K562 (cell line): Measurements from ENCODE around the gene MARCHF3. TPM values are rescaled to one million over a fixed set of nuclear protein-coding genes. Genes with fewer than 3 reads are reported as not detected.

ENCODE experiments used
- ATAC-seq: fragments of 200-7000 bp; cut with Tn5 transposase; 3 replicates; pipeline ENCODE4 v1.9.1; 2020; ENCODE audit warnings: moderate library complexity
- BruUV-seq: library from RNA; stranded (reverse); fragments of 400-500 nt; replicated peaks from 2 replicates; lab custom pipeline; 2021; lab: Mats Ljungman, UMichigan
- CTCF ChIA-PET: fragments of 300-600 bp; formaldehyde crosslinking; extraction: SDS; loops from one replicate; lab custom pipeline; 2021; ENCODE audit warnings: low intra/inter-chr PET ratio; lab: Yijun Ruan, JAX
- POLR2A ChIA-PET: fragments of 300-600, 350-650 bp; sonication (Branson Sonifier 250); formaldehyde crosslinking; extraction: SDS; loops from one replicate; lab custom pipeline; 2021; ENCODE audit warnings: antibody characterized with exemption, inconsistent platforms; lab: Yijun Ruan, JAX
- DNase-seq, 4 experiments: peaks; one replicate each; pipeline versions ENCODE4 v3.0.0 to v3.0.0-alpha.2; 2011 to 2018; ENCODE audit warnings: low spot score in 3 of 4, mixed read lengths in 3 of 4; ENCODE audit errors: extremely low read depth in 1 of 4
- FAIRE-seq: peaks from 2 replicates; lab custom pipeline; 2011; peaks lifted over from hg19 to GRCh38; lab: Jason Lieb, UNC
- H2AFZ ChIP-seq: 2 replicates; pipeline ENCODE4 v1.6.0; 2011; ENCODE audit warnings: low read depth, low read length, control low read depth, inconsistent platforms
- H3K27ac ChIP-seq: fragments of 200-600 bp; 3 replicates; pipeline ENCODE4 v1.8.0; 2011; ENCODE audit warnings: low read depth, mild to moderate bottlenecking, control low read depth, inconsistent platforms, low read length, moderate library complexity, mixed read lengths; ENCODE audit errors: extremely low read depth
- H3K27me3 ChIP-seq, 2 experiments: fragments of 300-600 bp in 1 of 2; 2 replicates in 1 of 2; 3 replicates in 1 of 2; pipeline versions ENCODE4 v1.6.0 to v1.8.0; 2011; ENCODE audit warnings: inconsistent platforms in 2 of 2, low read length in 2 of 2, mild to moderate bottlenecking in 1 of 2, mixed read lengths in 1 of 2, moderate library complexity in 1 of 2; ENCODE audit not compliant: control insufficient read depth in 2 of 2, insufficient read depth in 2 of 2
- H3K36me3 ChIP-seq: fragments of 300-600 bp; 3 replicates; pipeline ENCODE4 v1.8.0; 2011; ENCODE audit warnings: mild to moderate bottlenecking, low read length, inconsistent platforms; ENCODE audit not compliant: control insufficient read depth, insufficient read depth
- H3K4me1 ChIP-seq, 2 experiments: fragments of 200-600 bp in 1 of 2; replicated peaks in 1 of 2; 2 replicates in 1 of 2; 3 replicates in 1 of 2; pipeline versions ENCODE4 v1.5.1 to v1.8.0; 2011; ENCODE audit warnings: inconsistent platforms in 2 of 2, low read length in 2 of 2, mild to moderate bottlenecking in 1 of 2, mixed read lengths in 1 of 2, moderate library complexity in 1 of 2; ENCODE audit not compliant: control insufficient read depth in 2 of 2, insufficient read depth in 2 of 2
- H3K4me2 ChIP-seq: 2 replicates; pipeline ENCODE4 v1.6.1; 2011; ENCODE audit warnings: low read length, control low read depth, inconsistent platforms, mixed read lengths; ENCODE audit not compliant: insufficient read depth
- H3K4me3 ChIP-seq: fragments of 200-600 bp; sonication (generic), shearing (Covaris generic); 2 replicates; pipeline ENCODE4 v1.5.1; 2016; ENCODE audit warnings: control low read depth, inconsistent platforms
- H3K79me2 ChIP-seq: fragments of 200-600 bp; 3 replicates; pipeline ENCODE4 v1.8.0; 2011; ENCODE audit warnings: low read length, inconsistent platforms; ENCODE audit not compliant: control insufficient read depth, insufficient read depth
- H3K9ac ChIP-seq, 2 experiments: 2 replicates each; pipeline versions ENCODE4 v1.6.0 to v1.6.1; 2011; ENCODE audit warnings: low read depth in 2 of 2, low read length in 2 of 2, control low read depth in 1 of 2, inconsistent platforms in 1 of 2, mild to moderate bottlenecking in 1 of 2, mixed read lengths in 1 of 2; ENCODE audit not compliant: insufficient read depth in 1 of 2
- H3K9me1 ChIP-seq: one replicate; pipeline ENCODE4 v1.6.0; 2011; ENCODE audit warnings: inconsistent platforms, mild to moderate bottlenecking, low read length, moderate library complexity; ENCODE audit not compliant: control insufficient read depth, insufficient read depth
- H3K9me3 ChIP-seq: replicated peaks from 2 replicates; pipeline ENCODE4 v1.5.1; 2011; ENCODE audit warnings: low read depth, low read length, inconsistent platforms; ENCODE audit not compliant: control insufficient read depth, insufficient read depth
- H4K20me1 ChIP-seq: replicated peaks from 2 replicates; pipeline ENCODE4 v1.6.1; 2011; ENCODE audit warnings: low read length, inconsistent platforms, mixed read lengths; ENCODE audit not compliant: control insufficient read depth, insufficient read depth
- ATF1 ChIP-seq, 2 experiments: fragments of 450-650 bp in 1 of 2; IDR thresholded peaks; 2 replicates each; pipeline ENCODE4 v1.6.1; 2016; ENCODE audit warnings: missing compliant biosample characterization in 1 of 2, missing genetic modification characterization in 1 of 2
- CC2D1A ChIP-seq: fragments of 450-650 bp; IDR thresholded peaks from 2 replicates; pipeline ENCODE4 v1.6.1; 2017; ENCODE audit warnings: mild to moderate bottlenecking
- FOSL1 ChIP-seq: fragments of 200-800 bp; sonication (Bioruptor generic); conservative IDR thresholded peaks from 2 replicates; pipeline ENCODE4 v1.6.1; 2016; ENCODE audit warnings: missing genetic modification characterization, missing compliant biosample characterization
- JUND ChIP-seq, 2 experiments: IDR thresholded peaks; 2 replicates in 1 of 2; 3 replicates in 1 of 2; pipeline ENCODE4 v1.6.1; 2011; ENCODE audit warnings: borderline replicate concordance in 2 of 2, low read depth in 2 of 2, low read length in 2 of 2, improper control_type of control experiment in 1 of 2, missing biosample characterization in 1 of 2, missing genetic modification characterization in 1 of 2, missing genetic modification reagents in 1 of 2
- NEUROD1 ChIP-seq: fragments of 150-350 bp; IDR thresholded peaks from 2 replicates; pipeline ENCODE4 v1.6.1; 2014; ENCODE audit warnings: borderline replicate concordance, low read length, low read depth; ENCODE audit not compliant: partially characterized antibody
- PML ChIP-seq: IDR thresholded peaks from 2 replicates; pipeline ENCODE4 v1.6.1; 2012; ENCODE audit warnings: low read length, inconsistent platforms
- RFX1 ChIP-seq: fragments of 450-650 bp; IDR thresholded peaks from 2 replicates; pipeline ENCODE4 v1.6.1; 2016; ENCODE audit warnings: mild to moderate bottlenecking, moderate library complexity
- ZNF175 ChIP-seq: fragments of 200-800 bp; sonication (Bioruptor generic); IDR thresholded peaks from 2 replicates; pipeline ENCODE4 v1.6.1; 2016; ENCODE audit warnings: low read depth, mild to moderate bottlenecking, missing genetic modification characterization, missing compliant biosample characterization
- ZNF384 ChIP-seq: IDR thresholded peaks from 2 replicates; pipeline ENCODE4 v1.6.1; 2012; ENCODE audit warnings: low read depth, low read length, improper control_type of control experiment
- ZNF785 ChIP-seq: fragments of 250-450 bp; sonication (Bioruptor Pico); IDR thresholded peaks from 2 replicates; pipeline ENCODE4 v1.4.0; 2020; ENCODE audit warnings: mild to moderate bottlenecking
- WGBS: fragments of 100-300 bp; shearing (Covaris generic); methylation state at CpG from one replicate; pipeline ENCODE4 v1.1.6; 2016; ENCODE audit warnings: low coverage, mixed read lengths; ENCODE audit not compliant: insufficient coverage; ENCODE audit errors: missing lambda C conversion rate; 5-methylcytosine and 5-hydroxymethylcytosine counted together
- in situ Hi-C: fragments of 300-500 bp; cut with MboI; formaldehyde crosslinking; loops from 4 replicates; pipeline ENCODE4 v1.15.0; 2018; ENCODE audit warnings: inconsistent platforms, mixed read lengths
- intact Hi-C: fragments of 100-400 bp; cut with micrococcal nuclease; formaldehyde crosslinking; loops from 2 replicates; pipeline ENCODE4 v1.14.2; 2022
- polyA plus RNA-seq, 8 experiments: library from polyadenylated mRNA; depleted of rRNA in 4 of 8; stranded (reverse) in 5 of 8; unstranded in 3 of 8; fragments of >200 nt; fragmentation: Nextera tagmentation in 2 of 8; fragmentation: Illumina TruSeq in 1 of 8; extraction: Ambion mirVana in 2 of 8; extraction: Trizol in 1 of 8; gene quantifications; 2 replicates each; pipeline versions ENCODE4 v1.2.1 to v1.2.3, GENCODE V29; 2011 to 2014; ENCODE audit warnings: inconsistent platforms in 1 of 8, missing spikeins in 1 of 8
- total RNA-seq, 7 experiments: library from RNA; depleted of rRNA in 6 of 7; stranded (reverse); fragments of >200 nt in 6 of 7; fragmentation: Illumina TruSeq in 2 of 7; extraction: Trizol in 2 of 7; gene quantifications; 2 replicates each; pipeline versions ENCODE4 v1.2.1 to v1.2.3, GENCODE V29; 2011 to 2021; ENCODE audit warnings: low replicate concordance in 1 of 7
- TF ChIP-seq, protein P1 (sequence below): sonication (generic); formaldehyde crosslinking; IDR thresholded peaks from 2 replicates; pipeline ENCODE4 v1.8.1; 2023; ENCODE audit warnings: mild to moderate bottlenecking, missing genetic modification reagents
- TF ChIP-seq, protein P2 (sequence below), 2 experiments: fragments of 450-650 bp in 1 of 2; sonication (generic) in 1 of 2; formaldehyde crosslinking in 1 of 2; IDR thresholded peaks in 1 of 2; conservative IDR thresholded peaks in 1 of 2; 2 replicates each; pipeline versions ENCODE4 v1.6.1 to v1.8.1; 2016 to 2023; ENCODE audit warnings: mild to moderate bottlenecking in 2 of 2, moderate library complexity in 2 of 2, inconsistent platforms in 1 of 2, missing genetic modification reagents in 1 of 2
- TF ChIP-seq, protein P3 (sequence below): IDR thresholded peaks from 2 replicates; pipeline ENCODE4 v1.6.1; 2011; ENCODE audit not compliant: insufficient read length; ENCODE audit errors: extremely low read depth
- TF ChIP-seq, protein P4 (sequence below), 2 experiments: fragments of 450-650 bp; conservative IDR thresholded peaks; 2 replicates each; pipeline ENCODE4 v1.6.1; 2017; ENCODE audit warnings: mild to moderate bottlenecking in 2 of 2, moderate library complexity in 2 of 2

The MARCHF3 gene
- total and polyA plus RNA-seq, 9 of the 15 experiments (the other 6 are each of a cell fraction or from before 2014, with no cell fraction given) = 5.6 to 37.4 (median 16.5) TPM

DNA sequence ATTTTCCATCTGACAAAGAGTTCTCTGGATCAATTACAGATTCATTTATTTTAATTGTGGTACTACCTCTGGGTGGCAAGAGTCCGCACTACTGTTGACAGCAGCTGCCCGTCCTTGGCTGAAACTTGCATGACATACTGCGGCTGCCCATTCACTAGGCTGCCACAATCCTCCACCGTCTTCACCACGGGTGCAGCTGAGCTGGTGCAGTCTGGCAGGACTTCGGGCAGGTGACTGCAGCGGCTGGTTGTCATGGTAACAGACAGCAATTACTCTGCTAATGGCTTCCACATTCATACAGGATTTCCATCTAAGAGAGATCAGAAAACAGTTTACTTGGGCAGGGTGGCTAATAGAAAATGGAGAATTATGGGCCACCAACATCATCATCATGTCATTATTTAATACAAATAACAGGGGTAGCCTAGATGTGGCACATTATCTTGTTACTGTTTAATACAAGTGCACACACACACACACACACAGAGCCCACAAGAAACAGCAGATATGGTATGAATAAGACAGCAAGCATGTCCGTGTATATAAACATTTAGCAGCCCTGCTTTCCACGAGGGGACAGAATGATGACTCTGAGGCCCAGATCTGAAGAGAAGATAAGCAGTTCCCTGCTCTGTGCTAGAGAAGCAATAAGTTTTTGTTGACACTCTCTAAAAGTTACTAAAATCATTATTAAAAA lies 112.3 kb downstream of the MARCHF3 start:
- no peak overlapping the region for H3K9ac ChIP-seq
- no peak overlapping the region for H2AFZ ChIP-seq
- DNase-seq (peak; percentile 20 to 25 (median 22)), ATAC-seq (peak; percentile 50; the same call in 1 of the 3 replicates), FAIRE-seq (no peak)
- H3K9me1 ChIP-seq = no peaks in the 10 kb centered on the region
- H3K4me3 ChIP-seq = no peak overlapping the region
- H3K27ac ChIP-seq = no peak overlapping the region
- ChIA-PET CTCF (interaction anchor here (0.6 kb wide), 1 partner anchor 13 kb away, joined by 8 read pairs; no protein-coding TSS in a partner anchor), POLR2A (interaction anchor here (0.7 to 1.5 kb wide), 2 partner anchors 11 to 12 kb away, joined by 3 read pairs; no protein-coding TSS in a partner anchor)
- no peaks in the 10 kb centered on the region for H3K9me3 ChIP-seq
- peaks cover 4% of the 10 kb centered on the region; the same call in 1 of the 2 replicates for H4K20me1 ChIP-seq
- H3K4me1 ChIP-seq = peaks cover 24 to 31% of the 10 kb centered on the region in 2 experiments; a peak in 4 of 5 replicates
- peaks cover 41% of the 10 kb centered on the region for H3K79me2 ChIP-seq
- intact Hi-C loops = no loop called here
- in situ Hi-C loops = no loop called here
- peaks cover 40% of the 10 kb centered on the region for H3K36me3 ChIP-seq
- no peak overlapping the region for H3K4me2 ChIP-seq
- BruUV-seq = no TSS peak
- no peaks in the 10 kb centered on the region for H3K27me3 ChIP-seq
- WGBS = 73% methylated on average over 9 of the region's 9 CpGs
- TF ChIP-seq ZNF785 (no peak), ZNF175 (CRISPR knock-in tag) (no peak), NEUROD1 (no peak), FOSL1 (peak; percentile 68), PML (no peak), ATF1 (CRISPR knock-in tag; IDR thresholded peaks at IDR 0.05) (no peak), ATF1 (tag; IDR thresholded peaks at IDR 0.05) (0 out of 2 replicates have a peak, but pooled peaks have one; percentile 12), ZNF384 (no peak), RFX1 (peak; percentile 90), CC2D1A (no peak), JUND (IDR thresholded peaks at IDR 0.05; ENCODE audit: borderline replicate concordance, low read depth, low read length) (peak; percentile 55; the same call in 1 of the 2 replicates), JUND (tag; IDR thresholded peaks at IDR 0.05; ENCODE audit: borderline replicate concordance, low read depth, low read length) (0 out of 3 replicates have a peak, but pooled peaks have one; percentile 25)
- TF ChIP-seq, protein P1, sequence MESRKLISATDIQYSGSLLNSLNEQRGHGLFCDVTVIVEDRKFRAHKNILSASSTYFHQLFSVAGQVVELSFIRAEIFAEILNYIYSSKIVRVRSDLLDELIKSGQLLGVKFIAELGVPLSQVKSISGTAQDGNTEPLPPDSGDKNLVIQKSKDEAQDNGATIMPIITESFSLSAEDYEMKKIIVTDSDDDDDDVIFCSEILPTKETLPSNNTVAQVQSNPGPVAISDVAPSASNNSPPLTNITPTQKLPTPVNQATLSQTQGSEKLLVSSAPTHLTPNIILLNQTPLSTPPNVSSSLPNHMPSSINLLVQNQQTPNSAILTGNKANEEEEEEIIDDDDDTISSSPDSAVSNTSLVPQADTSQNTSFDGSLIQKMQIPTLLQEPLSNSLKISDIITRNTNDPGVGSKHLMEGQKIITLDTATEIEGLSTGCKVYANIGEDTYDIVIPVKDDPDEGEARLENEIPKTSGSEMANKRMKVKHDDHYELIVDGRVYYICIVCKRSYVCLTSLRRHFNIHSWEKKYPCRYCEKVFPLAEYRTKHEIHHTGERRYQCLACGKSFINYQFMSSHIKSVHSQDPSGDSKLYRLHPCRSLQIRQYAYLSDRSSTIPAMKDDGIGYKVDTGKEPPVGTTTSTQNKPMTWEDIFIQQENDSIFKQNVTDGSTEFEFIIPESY (CRISPR knock-in tag) = peak; percentile 71; the same call in 1 of the 2 replicates
- TF ChIP-seq, protein P2, sequence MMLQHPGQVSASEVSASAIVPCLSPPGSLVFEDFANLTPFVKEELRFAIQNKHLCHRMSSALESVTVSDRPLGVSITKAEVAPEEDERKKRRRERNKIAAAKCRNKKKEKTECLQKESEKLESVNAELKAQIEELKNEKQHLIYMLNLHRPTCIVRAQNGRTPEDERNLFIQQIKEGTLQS (IDR thresholded peaks at IDR 0.05) = 0 out of 2 replicates have a peak, but pooled peaks have one; percentile 23
- TF ChIP-seq, protein P2 (CRISPR knock-in tag; conservative IDR thresholded peaks at IDR 0.05) = no peak
- TF ChIP-seq, protein P3, sequence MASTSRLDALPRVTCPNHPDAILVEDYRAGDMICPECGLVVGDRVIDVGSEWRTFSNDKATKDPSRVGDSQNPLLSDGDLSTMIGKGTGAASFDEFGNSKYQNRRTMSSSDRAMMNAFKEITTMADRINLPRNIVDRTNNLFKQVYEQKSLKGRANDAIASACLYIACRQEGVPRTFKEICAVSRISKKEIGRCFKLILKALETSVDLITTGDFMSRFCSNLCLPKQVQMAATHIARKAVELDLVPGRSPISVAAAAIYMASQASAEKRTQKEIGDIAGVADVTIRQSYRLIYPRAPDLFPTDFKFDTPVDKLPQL = no peak
- TF ChIP-seq, protein P4, sequence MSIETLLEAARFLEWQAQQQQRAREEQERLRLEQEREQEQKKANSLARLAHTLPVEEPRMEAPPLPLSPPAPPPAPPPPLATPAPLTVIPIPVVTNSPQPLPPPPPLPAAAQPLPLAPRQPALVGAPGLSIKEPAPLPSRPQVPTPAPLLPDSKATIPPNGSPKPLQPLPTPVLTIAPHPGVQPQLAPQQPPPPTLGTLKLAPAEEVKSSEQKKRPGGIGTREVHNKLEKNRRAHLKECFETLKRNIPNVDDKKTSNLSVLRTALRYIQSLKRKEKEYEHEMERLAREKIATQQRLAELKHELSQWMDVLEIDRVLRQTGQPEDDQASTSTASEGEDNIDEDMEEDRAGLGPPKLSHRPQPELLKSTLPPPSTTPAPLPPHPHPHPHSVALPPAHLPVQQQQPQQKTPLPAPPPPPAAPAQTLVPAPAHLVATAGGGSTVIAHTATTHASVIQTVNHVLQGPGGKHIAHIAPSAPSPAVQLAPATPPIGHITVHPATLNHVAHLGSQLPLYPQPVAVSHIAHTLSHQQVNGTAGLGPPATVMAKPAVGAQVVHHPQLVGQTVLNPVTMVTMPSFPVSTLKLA (conservative IDR thresholded peaks at IDR 0.05) = 0 out of 4 replicates have a peak, but pooled peaks of 1 of the 2 experiments have one; percentile 16
